Sigmoid colon (tissue), 7 donors: ENCODE results near the gene C19orf44. TPM values are rescaled to one million over a fixed set of nuclear protein-coding genes. Genes with fewer than 3 reads are reported as not detected.

ENCODE experiments used
- DNase-seq: peaks from one replicate; pipeline ENCODE4 v3.0.0-alpha.2; 2019
- H3K27ac ChIP-seq, 4 donors: fragments of 200-600 bp; sonication (generic); one replicate each; pipeline ENCODE4 v1.5.1; 2016 to 2019; ENCODE audit warnings: mild to moderate bottlenecking in 1 of 4
- H3K27me3 ChIP-seq, 3 donors: fragments of 200-600 bp; sonication (generic); one replicate each; pipeline ENCODE4 v1.5.1; 2019; ENCODE audit warnings: mild to moderate bottlenecking in 1 of 3
- H3K36me3 ChIP-seq, 4 donors: fragments of 200-600 bp; sonication (generic); one replicate each; pipeline ENCODE4 v1.5.1; 2016 to 2019
- H3K4me1 ChIP-seq, 4 donors: fragments of 200-600 bp; sonication (generic); one replicate each; pipeline ENCODE4 v1.5.1; 2017 to 2019
- H3K4me3 ChIP-seq, 4 donors: fragments of 200-600 bp; sonication (generic); one replicate each; pipeline ENCODE4 v1.5.1; 2017 to 2019; ENCODE audit warnings: mild to moderate bottlenecking in 2 of 4, moderate library complexity in 1 of 4
- H3K9me3 ChIP-seq, 4 donors: fragments of 200-600 bp in 3 of 4; sonication (generic) in 3 of 4; one replicate each; pipeline versions ENCODE4 v1.5.1 to v1.6.1; 2013 to 2019
- EP300 ChIP-seq, 4 donors: sonication (generic); formaldehyde crosslinking; IDR thresholded peaks; one replicate each; pipeline ENCODE4 v1.6.1; 2017; ENCODE audit warnings: antibody characterized with exemption in 4 of 4
- POLR2A ChIP-seq, 2 donors: fragments of 450-650 bp; IDR thresholded peaks; one replicate each; pipeline ENCODE4 v1.6.1; 2016; ENCODE audit warnings: antibody characterized with exemption in 2 of 2, mild to moderate bottlenecking in 2 of 2, moderate library complexity in 2 of 2
- POLR2AphosphoS5 ChIP-seq, 4 donors: sonication (generic); formaldehyde crosslinking; IDR thresholded peaks; one replicate each; pipeline ENCODE4 v1.6.1; 2017; ENCODE audit warnings: antibody characterized with exemption in 4 of 4
- WGBS, 2 donors: extraction: QIAGEN DNeasy Blood & Tissue Kit; methylation state at CpG; one replicate each; pipeline ENCODE4 v1.1.7; 2013; 5-methylcytosine and 5-hydroxymethylcytosine counted together
- intact Hi-C: fragments of 100-400 bp; cut with DNase I; formaldehyde crosslinking; loops from one replicate; pipeline ENCODE4 v1.15.1; 2023
- polyA plus RNA-seq, 3 donors: library from polyadenylated mRNA; stranded (reverse); fragments of 200-250 nt; gene quantifications; one replicate each; pipeline ENCODE4 v1.2.3, GENCODE V29; 2013
- total RNA-seq, 4 donors: library from RNA; depleted of rRNA; stranded (reverse); fragments of >200 nt; gene quantifications; one replicate each; pipeline ENCODE4 v1.1.0, GENCODE V29; 2016
- TF ChIP-seq, protein P1 (sequence below), 4 experiments: fragments of 450-650 bp in 3 of 4; fragments of 200-600 bp in 1 of 4; IDR thresholded peaks; one replicate each; pipeline ENCODE4 v1.5.1; 2016 to 2019; ENCODE audit warnings: antibody characterized with exemption in 4 of 4, mild to moderate bottlenecking in 3 of 4, moderate library complexity in 2 of 4
- donor health status: healthy with polysubstance abuse.
- donor health status: Bipolar disorder and iron deficiency.
- donor health status: healthy.

Gene C19orf44
- total and polyA plus RNA-seq, 7 donors = 1.8 to 10.0 (median 3.8) TPM

DNA sequence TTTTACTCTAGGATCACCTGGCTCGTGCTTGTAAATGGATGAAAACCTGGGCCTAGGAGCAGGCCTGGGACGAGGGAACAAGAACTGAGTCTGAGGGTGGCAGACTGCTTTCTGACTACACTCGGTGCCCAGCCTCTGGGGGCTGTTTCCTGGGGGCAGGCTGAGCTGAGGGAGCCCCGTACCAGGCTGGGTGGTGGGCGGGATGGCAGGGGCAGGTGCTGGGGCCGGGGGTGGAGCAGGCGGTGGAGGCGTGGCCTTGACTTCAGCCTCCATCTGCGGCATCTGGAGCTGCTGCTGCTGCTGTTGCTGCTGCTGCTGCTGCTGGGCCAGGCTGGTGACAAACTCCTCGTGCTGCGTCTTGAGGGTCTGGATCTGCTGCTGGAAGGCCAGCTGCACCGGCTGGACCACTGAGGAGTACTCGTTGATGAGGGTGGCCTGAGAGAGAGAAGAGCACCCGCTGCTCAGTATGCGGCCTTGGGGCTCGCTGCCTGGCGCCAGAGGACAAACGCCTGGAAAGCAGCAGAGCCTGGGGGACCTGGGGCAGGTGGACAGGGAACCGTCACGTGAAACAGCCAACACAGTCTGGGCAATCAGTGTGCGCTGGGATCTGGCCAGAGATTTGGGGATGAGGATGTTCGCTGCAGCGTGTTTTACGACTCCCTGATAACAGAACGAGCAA lies 33.4 kb downstream of the C19orf44 start:
- Histone ChIP-seq H3K4me3 (no peak overlapping the region), H3K4me1 (no peaks in the 10 kb centered on the region), H3K36me3 (peaks cover 87 to 100% (median 97%) of the 10 kb centered on the region in 4 donors), H3K27me3 (no peaks in the 10 kb centered on the region), H3K27ac (no peak overlapping the region), H3K9me3 (no peaks in the 10 kb centered on the region)
- 87 to 92% methylated on average over 25 of the region's 25 CpGs for WGBS, 2 donors
- intact Hi-C loops = no loop called here
- DNase-seq = no peak
- TF ChIP-seq, protein P1, sequence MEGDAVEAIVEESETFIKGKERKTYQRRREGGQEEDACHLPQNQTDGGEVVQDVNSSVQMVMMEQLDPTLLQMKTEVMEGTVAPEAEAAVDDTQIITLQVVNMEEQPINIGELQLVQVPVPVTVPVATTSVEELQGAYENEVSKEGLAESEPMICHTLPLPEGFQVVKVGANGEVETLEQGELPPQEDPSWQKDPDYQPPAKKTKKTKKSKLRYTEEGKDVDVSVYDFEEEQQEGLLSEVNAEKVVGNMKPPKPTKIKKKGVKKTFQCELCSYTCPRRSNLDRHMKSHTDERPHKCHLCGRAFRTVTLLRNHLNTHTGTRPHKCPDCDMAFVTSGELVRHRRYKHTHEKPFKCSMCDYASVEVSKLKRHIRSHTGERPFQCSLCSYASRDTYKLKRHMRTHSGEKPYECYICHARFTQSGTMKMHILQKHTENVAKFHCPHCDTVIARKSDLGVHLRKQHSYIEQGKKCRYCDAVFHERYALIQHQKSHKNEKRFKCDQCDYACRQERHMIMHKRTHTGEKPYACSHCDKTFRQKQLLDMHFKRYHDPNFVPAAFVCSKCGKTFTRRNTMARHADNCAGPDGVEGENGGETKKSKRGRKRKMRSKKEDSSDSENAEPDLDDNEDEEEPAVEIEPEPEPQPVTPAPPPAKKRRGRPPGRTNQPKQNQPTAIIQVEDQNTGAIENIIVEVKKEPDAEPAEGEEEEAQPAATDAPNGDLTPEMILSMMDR (IDR thresholded peaks at IDR 0.05) = no peak
- no peak for TF ChIP-seq POLR2AphosphoS5 (IDR thresholded peaks at IDR 0.05)
- TF ChIP-seq POLR2A (IDR thresholded peaks at IDR 0.05) = no peak
- TF ChIP-seq EP300 (IDR thresholded peaks at IDR 0.05) = no peak

DNA sequence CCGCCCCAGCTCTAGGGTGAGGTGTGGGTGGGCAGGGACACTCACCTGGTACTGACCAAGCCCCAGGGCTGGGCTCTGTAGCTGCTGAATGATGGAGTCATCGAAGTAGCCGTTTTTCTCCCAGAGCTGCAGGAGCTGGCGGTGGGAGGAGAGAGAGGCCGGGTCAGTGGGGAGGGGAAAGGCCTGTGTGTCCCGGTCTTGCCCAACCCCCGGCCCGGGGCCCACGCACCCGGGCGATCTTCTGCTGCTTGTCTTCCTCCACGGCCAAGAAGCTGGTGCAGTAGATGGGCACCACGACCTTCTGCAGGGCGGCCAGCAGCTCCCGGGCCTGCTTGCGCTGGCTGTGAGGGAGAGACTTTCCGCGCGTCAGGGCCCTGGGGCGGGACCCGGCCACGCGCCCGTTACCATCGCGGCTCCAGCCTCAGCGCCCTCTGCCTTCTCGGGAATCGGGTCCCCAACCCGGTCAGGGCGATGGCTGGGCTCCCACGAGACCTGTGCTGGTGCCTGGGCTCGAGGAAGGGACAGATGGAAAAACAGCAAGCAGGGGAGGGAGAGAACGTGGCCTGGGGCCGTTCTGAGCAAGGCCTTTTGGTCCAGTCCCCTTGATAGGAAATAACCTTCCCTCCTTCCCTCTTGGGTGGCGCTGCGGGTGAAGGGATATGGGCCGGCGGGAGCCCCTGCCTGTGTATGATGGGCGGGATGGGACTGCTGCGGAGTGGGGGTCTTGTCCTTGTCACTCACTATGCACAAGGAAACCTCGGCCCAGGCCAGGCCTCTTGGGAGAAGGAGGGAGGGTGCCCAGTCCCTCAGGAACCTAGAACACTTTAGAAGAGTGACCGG lies 34.6 kb downstream of the C19orf44 start:
- intact Hi-C loops = no loop called here
- no peak for TF ChIP-seq POLR2A (IDR thresholded peaks at IDR 0.05)
- no peak for TF ChIP-seq POLR2AphosphoS5 (IDR thresholded peaks at IDR 0.05)
- TF ChIP-seq, protein P1 (IDR thresholded peaks at IDR 0.05) = no peak
- TF ChIP-seq EP300 (IDR thresholded peaks at IDR 0.05) = no peak
- 91 to 97% methylated on average over 43 of the region's 43 CpGs for WGBS, 2 donors
- no peak for DNase-seq
- Histone ChIP-seq H3K27ac (no peak overlapping the region), H3K4me1 (no peaks in the 10 kb centered on the region), H3K36me3 (peaks cover 85 to 99% (median 95%) of the 10 kb centered on the region in 4 donors), H3K9me3 (no peaks in the 10 kb centered on the region), H3K4me3 (no peak overlapping the region), H3K27me3 (no peaks in the 10 kb centered on the region)

- intact Hi-C loops = no loop called here
- Histone ChIP-seq H3K27ac (no peak overlapping the region), H3K4me3 (no peak overlapping the region), H3K36me3 (peaks cover 80 to 99% (median 91%) of the 10 kb centered on the region in 4 donors), H3K27me3 (no peaks in the 10 kb centered on the region), H3K4me1 (no peaks in the 10 kb centered on the region), H3K9me3 (no peaks in the 10 kb centered on the region)
- TF ChIP-seq POLR2A (IDR thresholded peaks at IDR 0.05) (no peak), EP300 (IDR thresholded peaks at IDR 0.05) (no peak), POLR2AphosphoS5 (IDR thresholded peaks at IDR 0.05) (no peak)
- TF ChIP-seq, protein P1 (IDR thresholded peaks at IDR 0.05) = no peak
- DNase-seq = no peak
- 97 to 99% methylated on average over 12 of the region's 12 CpGs for WGBS, 2 donors
Observed at GRCh38 chr19:16531380-16531669, 35.1 kb downstream of the C19orf44 start.

DNA sequence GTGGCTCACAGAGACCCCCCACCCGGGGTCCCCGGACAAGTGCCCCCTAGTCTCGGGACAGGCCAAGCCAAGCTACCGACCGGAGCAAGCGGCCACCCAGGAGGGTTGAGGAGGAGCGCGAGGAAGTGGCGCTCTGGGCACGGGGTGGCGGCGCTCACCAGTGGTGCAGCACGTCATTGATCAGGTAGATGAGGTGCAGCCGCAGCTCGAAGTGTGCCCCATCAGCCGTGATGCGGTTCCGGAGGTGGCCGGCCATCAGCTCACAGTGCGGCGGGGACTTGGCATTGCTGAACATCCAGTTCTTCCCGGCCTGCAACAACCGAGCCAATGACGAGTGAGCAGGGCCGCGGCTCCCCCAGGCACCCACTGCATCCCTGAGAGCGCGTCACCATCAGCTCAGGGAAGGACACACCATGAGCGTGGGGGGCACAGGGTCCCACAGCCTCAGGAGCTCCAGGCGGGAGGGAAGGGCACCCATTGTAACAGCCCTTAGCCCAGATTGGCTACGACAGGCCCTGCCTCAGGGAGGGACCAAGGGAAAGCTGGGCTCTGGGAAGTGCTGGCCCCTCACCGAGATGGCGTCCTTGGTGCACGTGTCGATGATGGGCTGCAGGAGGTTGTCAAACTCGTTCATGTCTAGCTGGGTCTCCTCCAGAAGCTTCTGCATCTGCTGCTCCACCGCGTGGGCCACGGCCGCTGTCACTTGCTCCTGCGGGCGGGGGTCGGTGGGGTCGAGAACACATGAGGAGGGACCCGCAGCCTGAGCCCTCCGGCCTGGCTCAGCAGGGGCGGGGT lies 36.4 kb downstream of the C19orf44 start:
- intact Hi-C loops = no loop called here
- no peak for DNase-seq
- Histone ChIP-seq H3K27me3 (no peaks in the 10 kb centered on the region), H3K9me3 (no peaks in the 10 kb centered on the region), H3K36me3 (peaks cover 68 to 98% (median 78%) of the 10 kb centered on the region in 4 donors), H3K4me1 (peaks cover 0 to 6% (median under 1%) of the 10 kb centered on the region in 4 donors), H3K27ac (no peak overlapping the region), H3K4me3 (no peak overlapping the region)
- WGBS, 2 donors = 96% methylated on average over 47 of the region's 47 CpGs
- TF ChIP-seq POLR2A (IDR thresholded peaks at IDR 0.05) = no peak
- TF ChIP-seq EP300 (IDR thresholded peaks at IDR 0.05) = no peak

DNA sequence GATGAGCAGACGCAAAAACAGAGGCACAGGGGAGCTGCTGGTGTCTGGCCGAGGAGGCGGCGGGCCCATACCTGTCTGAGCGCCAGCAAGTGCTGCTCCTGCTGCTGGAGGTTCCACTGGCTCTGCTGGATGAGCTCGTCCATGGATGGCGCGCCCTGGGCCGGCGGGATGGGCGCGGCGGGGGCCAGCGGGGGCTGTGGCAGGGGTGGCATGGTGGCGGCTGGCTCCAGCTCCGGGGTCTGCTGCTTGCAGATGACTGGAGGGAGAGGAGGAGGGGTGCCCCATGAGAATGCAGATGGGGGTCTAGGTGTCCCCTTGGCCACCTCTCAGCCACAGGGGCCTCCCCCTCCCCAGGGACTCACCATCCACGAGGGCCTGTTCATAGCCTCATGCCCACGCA lies 39.2 kb downstream of the C19orf44 start:
- Histone ChIP-seq H3K36me3 (peaks cover 43 to 92% (median 51%) of the 10 kb centered on the region in 4 donors), H3K27me3 (no peaks in the 10 kb centered on the region), H3K4me1 (peaks cover 0 to 30% (median 24%) of the 10 kb centered on the region in 4 donors), H3K27ac (no peak overlapping the region), H3K4me3 (no peak overlapping the region), H3K9me3 (no peaks in the 10 kb centered on the region)
- no peak for DNase-seq
- TF ChIP-seq EP300 (IDR thresholded peaks at IDR 0.05) (no peak), POLR2AphosphoS5 (IDR thresholded peaks at IDR 0.05) (no peak), POLR2A (IDR thresholded peaks at IDR 0.05) (no peak)
- TF ChIP-seq, protein P1 (IDR thresholded peaks at IDR 0.05) = no peak
- intact Hi-C loops = no loop called here
- 96 to 98% methylated on average over 18 of the region's 18 CpGs for WGBS, 2 donors
